ENCODE results near the gene ACTR10. TPM values are rescaled to one million over a fixed set of nuclear protein-coding genes. Genes with fewer than 3 reads are reported as not detected.

The ACTR10 gene
- total and polyA plus RNA-seq, 9 of the 15 experiments (the other 6 are each of a cell fraction or from before 2014, with no cell fraction given) = 22.0 to 66.1 (median 34.1) TPM

DNA sequence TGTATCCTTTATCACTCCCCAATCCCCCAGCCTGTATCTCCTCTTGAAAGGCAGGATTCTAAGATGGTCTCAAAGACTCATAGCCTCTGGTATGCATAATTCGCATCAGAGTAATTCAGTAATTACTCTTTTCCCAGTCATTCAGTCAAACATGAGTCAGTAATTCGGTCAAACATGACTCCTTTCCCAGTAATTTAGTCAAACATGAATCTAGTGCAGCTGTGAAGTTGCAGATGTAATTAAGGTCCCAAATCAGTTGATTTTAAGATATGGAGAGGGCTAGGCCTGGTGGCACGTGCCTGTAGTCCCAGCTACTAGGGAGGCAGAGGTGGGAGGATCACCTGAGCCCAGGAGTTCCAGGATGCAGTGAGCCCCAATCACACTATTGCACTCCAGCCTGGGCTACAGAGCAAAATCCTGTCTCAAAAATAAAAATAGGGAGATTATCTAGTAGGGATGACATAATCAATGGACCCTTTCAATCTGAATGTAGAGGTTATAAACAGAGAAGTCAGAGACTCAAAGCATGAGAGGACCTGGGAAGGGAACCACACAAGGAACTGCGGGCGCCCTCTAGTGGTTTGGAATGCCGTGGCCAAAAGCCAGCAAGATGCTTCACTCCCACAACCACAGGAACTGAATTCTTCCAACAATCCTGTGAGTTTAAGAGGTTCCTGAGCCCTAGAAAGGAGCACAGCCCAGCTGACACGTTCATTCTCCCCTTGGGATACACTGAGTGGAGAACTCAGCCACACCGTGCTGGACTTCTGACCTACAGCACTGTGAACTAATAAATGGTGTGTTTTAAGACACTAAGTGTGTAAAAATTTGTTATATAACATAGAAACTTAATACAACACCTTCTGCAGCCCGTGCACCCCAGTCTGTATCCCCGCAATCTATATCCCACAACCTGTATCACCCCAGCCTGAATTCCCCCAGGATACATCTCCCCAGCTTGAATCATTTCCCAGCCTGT, 33.7 kb upstream of the ACTR10 start (continued):
- TF ChIP-seq PRPF4 (IDR thresholded peaks at IDR 0.05; ENCODE audit: insufficient read depth, low read depth, low read length, poor library complexity, severe bottlenecking) = no peak
- no peak for TF ChIP-seq ZNF174 (CRISPR knock-in tag; IDR thresholded peaks at IDR 0.05)
- TF ChIP-seq ZNF282 (CRISPR knock-in tag; IDR thresholded peaks at IDR 0.05) = no peak
- TF ChIP-seq BHLHE40 (IDR thresholded peaks at IDR 0.05; ENCODE audit: low read length) = peak; percentile 43; the same call in 1 of the 2 replicates
- TF ChIP-seq SPI1 (IDR thresholded peaks at IDR 0.05; ENCODE audit: borderline replicate concordance, low read depth, low read length) = 0 out of 2 replicates have a peak, but pooled peaks have one; percentile 10
- peak; percentile 42; the same call in 1 of the 2 replicates for TF ChIP-seq SMC3 (conservative IDR thresholded peaks at IDR 0.05; ENCODE audit: insufficient read depth, low read depth, low read length)

DNA sequence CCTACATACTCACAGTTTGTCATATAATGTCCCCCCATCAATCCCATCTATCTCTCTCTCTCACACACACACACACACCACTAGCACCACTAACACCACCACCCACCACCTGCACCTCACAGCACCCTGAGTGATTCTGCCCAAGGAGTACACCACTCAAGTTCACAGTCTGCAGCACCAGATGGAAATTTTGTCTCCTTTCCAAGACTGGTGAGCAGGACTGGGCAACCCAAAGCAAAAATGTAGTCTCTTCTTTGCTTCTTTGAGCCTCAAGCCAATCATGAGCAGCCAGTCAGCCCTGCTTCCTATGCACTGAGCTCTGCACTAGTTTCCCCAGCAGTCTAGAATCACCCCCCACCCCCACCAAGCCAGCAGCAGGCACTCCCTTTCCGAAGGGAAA, 32.9 kb upstream of the ACTR10 start:
- Histone ChIP-seq H3K4me1 (replicated peaks in 1 of 2; ENCODE audit: control insufficient read depth in 2 of 2, insufficient read depth in 2 of 2, low read length in 2 of 2) (peaks cover 3 to 9% of the 10 kb centered on the region in 2 experiments; a peak in 2 of 5 replicates), H3K9me3 (replicated peaks; ENCODE audit: control insufficient read depth, insufficient read depth, low read depth, low read length) (no peaks in the 10 kb centered on the region), H2AFZ (ENCODE audit: low read depth, low read length) (no peak overlapping the region), H3K4me2 (ENCODE audit: insufficient read depth, low read length) (no peak overlapping the region), H3K36me3 (ENCODE audit: control insufficient read depth, insufficient read depth, low read length) (no peaks in the 10 kb centered on the region), H3K27ac (ENCODE audit: extremely low read depth, low read depth, low read length) (no peak overlapping the region), H3K9ac (ENCODE audit: insufficient read depth in 1 of 2, low read depth in 2 of 2, low read length in 2 of 2) (no peak overlapping the region; a peak in 1 of 4 replicates), H3K9me1 (ENCODE audit: control insufficient read depth, insufficient read depth, low read length) (no peaks in the 10 kb centered on the region), H4K20me1 (replicated peaks; ENCODE audit: control insufficient read depth, insufficient read depth, low read length) (no peaks in the 10 kb centered on the region), H3K79me2 (ENCODE audit: control insufficient read depth, insufficient read depth, low read length) (no peaks in the 10 kb centered on the region), H3K27me3 (ENCODE audit: control insufficient read depth in 2 of 2, insufficient read depth in 2 of 2, low read length in 2 of 2) (no peaks in the 10 kb centered on the region), H3K4me3 (no peak overlapping the region)
- ChIA-PET POLR2A (interaction anchor here (0.7 to 1.0 kb wide), 2 partner anchors 25 to 74 kb away, joined by 3 read pairs; no protein-coding TSS in a partner anchor), CTCF (ENCODE audit: low intra/inter-chr PET ratio) (interaction anchor here (1.4 kb wide), 1 partner anchor 59 kb away, joined by 5 read pairs; no protein-coding TSS in a partner anchor)
- BruUV-seq (replicated peaks) = no TSS peak
- WGBS (ENCODE audit: insufficient coverage, low coverage, missing lambda C conversion rate) = 11% methylated on average over 1 of the region's 1 CpG
- in situ Hi-C loops (cut with MboI) = no loop called here
- FAIRE-seq = no peak
- intact Hi-C loops (cut with micrococcal nuclease) = no loop called here
- DNase-seq (ENCODE audit: extremely low read depth in 1 of 4, low spot score in 3 of 4) = no peak
- ATAC-seq = no peak
- no peak for TF ChIP-seq PTBP1 (IDR thresholded peaks at IDR 0.05; ENCODE audit: low read depth, low read length)
- TF ChIP-seq, protein P1, sequence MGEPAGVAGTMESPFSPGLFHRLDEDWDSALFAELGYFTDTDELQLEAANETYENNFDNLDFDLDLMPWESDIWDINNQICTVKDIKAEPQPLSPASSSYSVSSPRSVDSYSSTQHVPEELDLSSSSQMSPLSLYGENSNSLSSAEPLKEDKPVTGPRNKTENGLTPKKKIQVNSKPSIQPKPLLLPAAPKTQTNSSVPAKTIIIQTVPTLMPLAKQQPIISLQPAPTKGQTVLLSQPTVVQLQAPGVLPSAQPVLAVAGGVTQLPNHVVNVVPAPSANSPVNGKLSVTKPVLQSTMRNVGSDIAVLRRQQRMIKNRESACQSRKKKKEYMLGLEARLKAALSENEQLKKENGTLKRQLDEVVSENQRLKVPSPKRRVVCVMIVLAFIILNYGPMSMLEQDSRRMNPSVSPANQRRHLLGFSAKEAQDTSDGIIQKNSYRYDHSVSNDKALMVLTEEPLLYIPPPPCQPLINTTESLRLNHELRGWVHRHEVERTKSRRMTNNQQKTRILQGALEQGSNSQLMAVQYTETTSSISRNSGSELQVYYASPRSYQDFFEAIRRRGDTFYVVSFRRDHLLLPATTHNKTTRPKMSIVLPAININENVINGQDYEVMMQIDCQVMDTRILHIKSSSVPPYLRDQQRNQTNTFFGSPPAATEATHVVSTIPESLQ (CRISPR knock-in tag; IDR thresholded peaks at IDR 0.05) = no peak
- TF ChIP-seq CAMTA2 (CRISPR knock-in tag; conservative IDR thresholded peaks at IDR 0.05) = no peak
- no peak for TF ChIP-seq STAT5A (IDR thresholded peaks at IDR 0.05; ENCODE audit: borderline replicate concordance, low read length)
- no peak for TF ChIP-seq GTF2F1 (IDR thresholded peaks at IDR 0.05; ENCODE audit: low read depth, low read length)
- TF ChIP-seq SRSF3 (IDR thresholded peaks at IDR 0.05; ENCODE audit: insufficient read depth, low read length) = no peak
- TF ChIP-seq, protein P2, sequence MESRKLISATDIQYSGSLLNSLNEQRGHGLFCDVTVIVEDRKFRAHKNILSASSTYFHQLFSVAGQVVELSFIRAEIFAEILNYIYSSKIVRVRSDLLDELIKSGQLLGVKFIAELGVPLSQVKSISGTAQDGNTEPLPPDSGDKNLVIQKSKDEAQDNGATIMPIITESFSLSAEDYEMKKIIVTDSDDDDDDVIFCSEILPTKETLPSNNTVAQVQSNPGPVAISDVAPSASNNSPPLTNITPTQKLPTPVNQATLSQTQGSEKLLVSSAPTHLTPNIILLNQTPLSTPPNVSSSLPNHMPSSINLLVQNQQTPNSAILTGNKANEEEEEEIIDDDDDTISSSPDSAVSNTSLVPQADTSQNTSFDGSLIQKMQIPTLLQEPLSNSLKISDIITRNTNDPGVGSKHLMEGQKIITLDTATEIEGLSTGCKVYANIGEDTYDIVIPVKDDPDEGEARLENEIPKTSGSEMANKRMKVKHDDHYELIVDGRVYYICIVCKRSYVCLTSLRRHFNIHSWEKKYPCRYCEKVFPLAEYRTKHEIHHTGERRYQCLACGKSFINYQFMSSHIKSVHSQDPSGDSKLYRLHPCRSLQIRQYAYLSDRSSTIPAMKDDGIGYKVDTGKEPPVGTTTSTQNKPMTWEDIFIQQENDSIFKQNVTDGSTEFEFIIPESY (CRISPR knock-in tag; IDR thresholded peaks at IDR 0.05) = no peak
- TF ChIP-seq, protein P3, sequence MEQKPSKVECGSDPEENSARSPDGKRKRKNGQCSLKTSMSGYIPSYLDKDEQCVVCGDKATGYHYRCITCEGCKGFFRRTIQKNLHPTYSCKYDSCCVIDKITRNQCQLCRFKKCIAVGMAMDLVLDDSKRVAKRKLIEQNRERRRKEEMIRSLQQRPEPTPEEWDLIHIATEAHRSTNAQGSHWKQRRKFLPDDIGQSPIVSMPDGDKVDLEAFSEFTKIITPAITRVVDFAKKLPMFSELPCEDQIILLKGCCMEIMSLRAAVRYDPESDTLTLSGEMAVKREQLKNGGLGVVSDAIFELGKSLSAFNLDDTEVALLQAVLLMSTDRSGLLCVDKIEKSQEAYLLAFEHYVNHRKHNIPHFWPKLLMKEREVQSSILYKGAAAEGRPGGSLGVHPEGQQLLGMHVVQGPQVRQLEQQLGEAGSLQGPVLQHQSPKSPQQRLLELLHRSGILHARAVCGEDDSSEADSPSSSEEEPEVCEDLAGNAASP (IDR thresholded peaks at IDR 0.05) = no peak
